ENCODE measurements around the gene SLC1A7. TPM values are rescaled to one million over a fixed set of nuclear protein-coding genes. Genes with fewer than 3 reads are reported as not detected.
A peak's percentile ranks its signal among the peaks of the same experiment; 100 is the strongest.

Gene SLC1A7
- polyA plus RNA-seq, 2 of the 4 experiments (the other 2 are of a cell fraction) = 0.04 to 0.12 TPM

DNA sequence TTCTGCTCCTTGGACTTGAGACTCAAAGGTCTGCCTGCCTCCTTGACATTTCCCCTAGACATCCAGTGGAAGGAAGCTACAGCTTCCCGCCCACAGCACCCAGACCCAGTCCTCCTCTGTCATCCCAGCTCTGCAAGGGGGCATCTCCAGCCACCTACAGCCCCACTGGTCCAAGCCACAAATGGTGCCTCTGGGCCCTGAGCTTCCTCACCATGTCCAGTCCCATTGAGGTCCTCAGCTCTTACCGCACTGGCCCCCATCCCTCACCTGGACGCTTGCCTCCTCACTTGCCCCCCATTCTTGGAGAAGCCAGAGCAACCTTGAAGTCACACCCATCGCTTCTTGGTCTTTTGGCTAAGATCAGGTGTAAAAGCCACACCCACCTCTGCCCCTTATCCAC lies 67.2 kb downstream of the SLC1A7 start:
- POLR2A ChIA-PET = no interaction called here
- ATAC-seq (no peak), DNase-seq (ENCODE audit: low read depth in 1 of 2, low spot score in 1 of 2) (no peak), FAIRE-seq (no peak)
- CTCF ChIA-PET = interaction anchor here (1.2 kb wide), 1 partner anchor 106 kb away, joined by 3 read pairs; no protein-coding TSS in a partner anchor
- H3K27ac ChIP-seq = no peak overlapping the region
- no peak overlapping the region for H3K4me3 ChIP-seq
- TF ChIP-seq, protein P1, sequence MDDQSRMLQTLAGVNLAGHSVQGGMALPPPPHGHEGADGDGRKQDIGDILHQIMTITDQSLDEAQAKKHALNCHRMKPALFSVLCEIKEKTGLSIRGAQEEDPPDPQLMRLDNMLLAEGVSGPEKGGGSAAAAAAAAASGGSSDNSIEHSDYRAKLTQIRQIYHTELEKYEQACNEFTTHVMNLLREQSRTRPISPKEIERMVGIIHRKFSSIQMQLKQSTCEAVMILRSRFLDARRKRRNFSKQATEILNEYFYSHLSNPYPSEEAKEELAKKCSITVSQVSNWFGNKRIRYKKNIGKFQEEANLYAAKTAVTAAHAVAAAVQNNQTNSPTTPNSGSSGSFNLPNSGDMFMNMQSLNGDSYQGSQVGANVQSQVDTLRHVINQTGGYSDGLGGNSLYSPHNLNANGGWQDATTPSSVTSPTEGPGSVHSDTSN (IDR thresholded peaks at IDR 0.05) = no peak
- TF ChIP-seq RARB (CRISPR knock-in tag; IDR thresholded peaks at IDR 0.05) = no peak
- no peak for TF ChIP-seq SREBF2 (IDR thresholded peaks at IDR 0.05)
- no peak for TF ChIP-seq ZNF302 (CRISPR knock-in tag; IDR thresholded peaks at IDR 0.05)
- TF ChIP-seq, protein P2, sequence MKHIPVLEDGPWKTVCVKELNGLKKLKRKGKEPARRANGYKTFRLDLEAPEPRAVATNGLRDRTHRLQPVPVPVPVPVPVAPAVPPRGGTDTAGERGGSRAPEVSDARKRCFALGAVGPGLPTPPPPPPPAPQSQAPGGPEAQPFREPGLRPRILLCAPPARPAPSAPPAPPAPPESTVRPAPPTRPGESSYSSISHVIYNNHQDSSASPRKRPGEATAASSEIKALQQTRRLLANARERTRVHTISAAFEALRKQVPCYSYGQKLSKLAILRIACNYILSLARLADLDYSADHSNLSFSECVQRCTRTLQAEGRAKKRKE (CRISPR knock-in tag; IDR thresholded peaks at IDR 0.05; ENCODE audit: low read depth) = no peak
- no peak overlapping the region for H3K4me2 ChIP-seq
- H3K4me1 ChIP-seq = no peaks in the 10 kb centered on the region
- WGBS (ENCODE audit: missing lambda C conversion rate) = 90% methylated on average over 4 of the region's 4 CpGs
- no peaks in the 10 kb centered on the region for H3K9me3 ChIP-seq

DNA sequence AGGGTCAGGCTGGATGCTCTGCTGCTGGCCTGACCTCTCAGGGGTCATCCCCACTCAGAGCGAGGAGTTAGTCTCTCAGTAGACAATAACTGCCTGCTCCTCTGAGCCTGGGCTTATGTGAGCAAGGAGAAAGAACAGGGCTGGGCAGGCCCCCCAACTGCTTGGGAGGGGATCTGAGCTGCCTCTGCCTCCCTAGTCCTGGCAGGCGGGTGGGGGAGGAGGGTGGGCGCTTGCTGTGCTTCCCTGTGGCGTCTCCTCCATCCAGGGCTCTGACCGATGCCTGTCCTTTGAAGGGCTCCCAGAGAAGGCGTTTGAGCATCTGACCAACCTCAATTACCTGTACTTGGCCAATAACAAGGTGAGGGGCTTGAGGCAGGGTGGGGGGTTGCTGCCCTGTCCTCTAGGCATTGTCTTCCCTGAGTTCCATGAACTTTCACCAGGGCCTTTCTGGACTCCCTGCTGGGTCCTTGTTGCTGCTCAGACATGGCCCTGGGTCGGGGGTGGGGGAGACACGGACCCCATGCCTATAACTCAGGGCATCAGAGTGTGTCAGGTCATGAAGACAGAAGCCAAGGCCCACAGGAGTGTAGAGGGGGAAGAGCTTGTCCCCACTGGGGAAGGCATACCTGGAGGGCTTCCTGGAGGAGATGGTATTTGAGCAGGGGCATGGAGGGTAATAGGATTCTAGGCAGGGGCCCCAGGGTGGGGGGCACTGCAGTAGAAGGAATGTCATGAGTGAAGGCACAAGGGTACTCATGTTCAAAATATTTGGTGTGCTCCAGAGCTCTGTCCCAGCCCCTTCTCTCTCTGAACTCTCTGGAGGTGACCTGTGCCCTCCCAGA lies 67.9 kb downstream of the SLC1A7 start:
- 100% methylated on average over 2 of the region's 8 CpGs for WGBS (ENCODE audit: missing lambda C conversion rate)
- H3K27ac ChIP-seq = no peak overlapping the region
- DNase-seq (ENCODE audit: low read depth in 1 of 2, low spot score in 1 of 2) (no peak), ATAC-seq (no peak), FAIRE-seq (no peak)
- POLR2A ChIA-PET = no interaction called here
- H3K4me2 ChIP-seq = no peak overlapping the region
- CTCF ChIA-PET = interaction anchor here (1.2 kb wide), 1 partner anchor 107 kb away, joined by 3 read pairs; no protein-coding TSS in a partner anchor
- H3K4me3 ChIP-seq = no peak overlapping the region
- no peaks in the 10 kb centered on the region for H3K9me3 ChIP-seq
- no peaks in the 10 kb centered on the region for H3K4me1 ChIP-seq
- TF ChIP-seq ZFP36 (IDR thresholded peaks at IDR 0.05; ENCODE audit: borderline replicate concordance, partially characterized antibody) (peak; percentile 16), SMC3 (IDR thresholded peaks at IDR 0.05) (no peak)

DNA sequence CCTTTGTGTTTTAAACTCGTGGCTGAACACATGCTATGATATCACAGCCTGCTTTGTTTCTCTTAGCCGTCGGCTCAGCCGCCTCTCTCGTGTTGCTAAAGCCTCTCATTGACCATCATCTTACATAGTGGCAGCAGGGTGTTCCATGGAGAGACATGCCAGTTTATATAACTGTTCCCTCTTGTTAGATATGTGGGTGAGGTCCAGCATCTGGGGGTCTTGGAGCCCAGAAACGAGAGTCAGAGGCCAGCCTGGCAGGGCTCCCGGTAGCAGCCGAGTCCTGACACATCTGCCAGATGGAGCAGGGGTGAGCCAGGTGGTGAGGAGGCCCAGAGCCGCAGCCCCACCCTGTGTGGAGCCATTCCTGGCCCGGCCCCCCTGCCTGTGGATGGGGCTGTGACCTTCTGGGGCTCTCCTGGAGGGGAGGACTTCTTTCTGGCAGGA lies 68.5 kb downstream of the SLC1A7 start:
- TF ChIP-seq POLR2A (IDR thresholded peaks at IDR 0.05; ENCODE audit: low read length) (no peak), FOSB (CRISPR knock-in tag; IDR thresholded peaks at IDR 0.05) (no peak), CHD2 (IDR thresholded peaks at IDR 0.05; ENCODE audit: low read length, partially characterized antibody) (no peak), ZC3H11A (IDR thresholded peaks at IDR 0.05) (no peak), POLR2AphosphoS2 (conservative IDR thresholded peaks at IDR 0.05; ENCODE audit: low read length) (no peak), CHD4 (IDR thresholded peaks at IDR 0.05; ENCODE audit: borderline replicate concordance) (no peak), ESRRA (IDR thresholded peaks at IDR 0.05; ENCODE audit: borderline replicate concordance, low read length) (no peak)
- TF ChIP-seq, protein P2 (CRISPR knock-in tag; IDR thresholded peaks at IDR 0.05; ENCODE audit: low read depth) = no peak
- TF ChIP-seq, protein P3, sequence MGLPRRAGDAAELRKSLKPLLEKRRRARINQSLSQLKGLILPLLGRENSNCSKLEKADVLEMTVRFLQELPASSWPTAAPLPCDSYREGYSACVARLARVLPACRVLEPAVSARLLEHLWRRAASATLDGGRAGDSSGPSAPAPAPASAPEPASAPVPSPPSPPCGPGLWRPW (IDR thresholded peaks at IDR 0.05) = no peak
- TF ChIP-seq, protein P1 (IDR thresholded peaks at IDR 0.05) = no peak
- Histone ChIP-seq H3K4me3 (no peak overlapping the region), H3K9me3 (no peaks in the 10 kb centered on the region), H3K27ac (no peak overlapping the region), H3K4me1 (no peaks in the 10 kb centered on the region), H3K4me2 (no peak overlapping the region)
- ChIA-PET POLR2A (no interaction called here), CTCF (interaction anchor here (1.1 kb wide), 1 partner anchor 101 kb away, joined by 3 read pairs; no protein-coding TSS in a partner anchor)
- 77% methylated on average over 8 of the region's 10 CpGs for WGBS (ENCODE audit: missing lambda C conversion rate)
- ATAC-seq (no peak), FAIRE-seq (no peak), DNase-seq (ENCODE audit: low read depth in 1 of 2, low spot score in 1 of 2) (no peak)

Data from A549 (cell line).